ENCODE data around the gene DNAJB5.

The DNAJB5 gene

GRCh38 chr9:35029241-35029640 lies 39.7 kb downstream of the DNAJB5 start:
- no peak for TF ChIP-seq CTCF (IDR thresholded peaks at IDR 0.05; ENCODE audit: low read depth, low read length, missing control alignments)
- in situ Hi-C loops (cut with HindIII; ENCODE audit: low pct_ligation_motif_present, low sequenced_read_pairs) = no loop called here
- Histone ChIP-seq H3K4me3 (ENCODE audit: low read depth, low read length) (no peak overlapping the region), H3K27me3 (replicated peaks) (no peaks in the 10 kb centered on the region), H3K36me3 (replicated peaks) (no peaks in the 10 kb centered on the region), H3K27ac (no peak overlapping the region)
- DNase-seq = no peak

GRCh38 chr9:35029852-35030251 lies 40.3 kb downstream of the DNAJB5 start:
- DNase-seq = no peak
- H3K36me3 ChIP-seq (replicated peaks) = no peaks in the 10 kb centered on the region
- no peak for TF ChIP-seq CTCF (IDR thresholded peaks at IDR 0.05; ENCODE audit: low read depth, low read length, missing control alignments)
- no peak overlapping the region for H3K27ac ChIP-seq
- no peak overlapping the region for H3K4me3 ChIP-seq (ENCODE audit: low read depth, low read length)
- in situ Hi-C loops (cut with HindIII; ENCODE audit: low pct_ligation_motif_present, low sequenced_read_pairs) = no loop called here
- no peaks in the 10 kb centered on the region for H3K27me3 ChIP-seq (replicated peaks)

GRCh38 chr9:35033101-35033500 lies 43.6 kb downstream of the DNAJB5 start:
- in situ Hi-C loops (cut with HindIII; ENCODE audit: low pct_ligation_motif_present, low sequenced_read_pairs) = no loop called here
- no peak overlapping the region for H3K27ac ChIP-seq
- H3K4me3 ChIP-seq (ENCODE audit: low read depth, low read length) = no peak overlapping the region
- no peak for TF ChIP-seq CTCF (IDR thresholded peaks at IDR 0.05; ENCODE audit: low read depth, low read length, missing control alignments)
- no peaks in the 10 kb centered on the region for H3K36me3 ChIP-seq (replicated peaks)
- DNase-seq = no peak
- H3K27me3 ChIP-seq (replicated peaks) = no peaks in the 10 kb centered on the region

GRCh38 chr9:35035851-35036701 lies 46.5 kb downstream of the DNAJB5 start:
- TF ChIP-seq CTCF (IDR thresholded peaks at IDR 0.05; ENCODE audit: low read depth, low read length, missing control alignments) = no peak
- no peaks in the 10 kb centered on the region for H3K36me3 ChIP-seq (replicated peaks)
- in situ Hi-C loops (cut with HindIII; ENCODE audit: low pct_ligation_motif_present, low sequenced_read_pairs) = no loop called here
- no peak overlapping the region for H3K27ac ChIP-seq
- no peaks in the 10 kb centered on the region for H3K27me3 ChIP-seq (replicated peaks)
- peak overlapping the region; percentile 43 for H3K4me3 ChIP-seq (ENCODE audit: low read depth, low read length)
- peak; percentile 51 for DNase-seq

- Histone ChIP-seq H3K4me3 (ENCODE audit: low read depth, low read length) (no peak overlapping the region), H3K27ac (no peak overlapping the region), H3K27me3 (replicated peaks) (no peaks in the 10 kb centered on the region), H3K36me3 (replicated peaks) (peaks cover 4% of the 10 kb centered on the region)
- in situ Hi-C loops (cut with HindIII; ENCODE audit: low pct_ligation_motif_present, low sequenced_read_pairs) = no loop called here
- TF ChIP-seq CTCF (IDR thresholded peaks at IDR 0.05; ENCODE audit: low read depth, low read length, missing control alignments) = no peak
- no peak for DNase-seq
Measured at GRCh38 chr9:35042081-35042604, 52.6 kb downstream of the DNAJB5 start.

Measured in brain microvascular endothelial cell (primary cell).